ENCODE measurements around the gene LGALSL.

Gene LGALSL

DNA sequence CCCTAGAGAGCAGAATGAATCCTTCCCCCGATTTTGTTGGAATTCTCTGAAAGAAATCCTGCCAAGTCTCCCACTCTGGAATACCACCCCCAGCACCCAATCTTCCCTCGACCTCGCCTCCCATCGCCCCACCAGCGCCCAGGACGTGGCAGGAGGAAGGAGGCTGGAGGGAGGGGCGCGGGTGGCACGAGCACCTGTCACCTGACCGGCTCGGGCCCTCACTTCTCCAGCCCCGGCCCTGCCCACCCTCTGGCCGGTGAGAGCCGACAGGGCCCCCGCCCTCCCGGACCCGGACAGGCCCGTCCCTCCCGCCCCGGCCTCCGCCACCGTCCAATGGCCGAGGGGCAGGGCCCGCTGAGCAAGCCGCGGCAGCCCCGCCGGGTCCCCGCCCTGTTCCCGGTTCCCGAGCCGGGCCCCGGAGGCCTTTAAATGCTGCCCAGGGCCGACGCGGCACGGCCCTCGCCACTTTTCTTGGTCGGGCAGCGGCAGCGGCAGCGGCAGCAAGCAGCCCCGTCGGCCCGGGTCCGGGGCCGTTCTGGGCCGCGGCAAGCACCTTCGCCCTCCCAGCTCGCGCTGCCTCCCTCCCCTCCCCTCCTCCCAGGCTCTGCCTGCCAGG, at the start of gene LGALSL:
Gene LGALSL, plus strand, starts transcription at position 393 of the 616 bp plus-strand sequence. CDS start 384 bp downstream, outside the sequence.
- no peaks in the 10 kb centered on the region for H3K9me3 ChIP-seq (ENCODE audit: control insufficient read depth in 2 of 2, low read length in 2 of 2)
- peak within 1 kb of the TSS; percentile 87 to 94 for H3K9ac ChIP-seq (ENCODE audit: low read depth in 1 of 2, low read length in 2 of 2)
- H3K4me3 ChIP-seq (ENCODE audit: low read length in 2 of 2): peak within 1 kb of the TSS; percentile 77 to 81
- peaks cover 14 to 17% of the 10 kb centered on the region in 2 donors for H3K4me1 ChIP-seq (ENCODE audit: control insufficient read depth in 2 of 2, insufficient read depth in 2 of 2, low read length in 2 of 2)
- peak within 1 kb of the TSS; percentile 86 to 94 for H3K27ac ChIP-seq (ENCODE audit: low read depth in 2 of 2, low read length in 2 of 2)
- H3K27me3 ChIP-seq (ENCODE audit: control insufficient read depth in 2 of 2, insufficient read depth in 2 of 2, low read length in 2 of 2): no peaks in the 10 kb centered on the region
- H3K36me3 ChIP-seq (ENCODE audit: control insufficient read depth in 2 of 2, insufficient read depth in 2 of 2, low read length in 2 of 2): peaks cover 13 to 22% of the 10 kb centered on the region in 2 donors

- Histone ChIP-seq H3K27me3 (ENCODE audit: control insufficient read depth in 2 of 2, insufficient read depth in 2 of 2, low read length in 2 of 2) (no peaks in the 10 kb centered on the region), H3K9me3 (ENCODE audit: control insufficient read depth in 2 of 2, low read length in 2 of 2) (no peaks in the 10 kb centered on the region), H3K4me1 (ENCODE audit: control insufficient read depth in 2 of 2, insufficient read depth in 2 of 2, low read length in 2 of 2) (peaks cover 62 to 67% of the 10 kb centered on the region in 2 donors), H3K27ac (ENCODE audit: low read depth in 2 of 2, low read length in 2 of 2) (peak overlapping the region; percentile 89 to 93), H3K4me3 (ENCODE audit: low read length in 2 of 2) (peak overlapping the region; percentile 31 to 62), H3K9ac (ENCODE audit: low read depth in 1 of 2, low read length in 2 of 2) (peak overlapping the region; percentile 18 to 45), H3K36me3 (ENCODE audit: control insufficient read depth in 2 of 2, insufficient read depth in 2 of 2, low read length in 2 of 2) (no peaks in the 10 kb centered on the region)
Measured at GRCh38 chr2:64404743-64405142, 49.2 kb upstream of the LGALSL start.

DNA sequence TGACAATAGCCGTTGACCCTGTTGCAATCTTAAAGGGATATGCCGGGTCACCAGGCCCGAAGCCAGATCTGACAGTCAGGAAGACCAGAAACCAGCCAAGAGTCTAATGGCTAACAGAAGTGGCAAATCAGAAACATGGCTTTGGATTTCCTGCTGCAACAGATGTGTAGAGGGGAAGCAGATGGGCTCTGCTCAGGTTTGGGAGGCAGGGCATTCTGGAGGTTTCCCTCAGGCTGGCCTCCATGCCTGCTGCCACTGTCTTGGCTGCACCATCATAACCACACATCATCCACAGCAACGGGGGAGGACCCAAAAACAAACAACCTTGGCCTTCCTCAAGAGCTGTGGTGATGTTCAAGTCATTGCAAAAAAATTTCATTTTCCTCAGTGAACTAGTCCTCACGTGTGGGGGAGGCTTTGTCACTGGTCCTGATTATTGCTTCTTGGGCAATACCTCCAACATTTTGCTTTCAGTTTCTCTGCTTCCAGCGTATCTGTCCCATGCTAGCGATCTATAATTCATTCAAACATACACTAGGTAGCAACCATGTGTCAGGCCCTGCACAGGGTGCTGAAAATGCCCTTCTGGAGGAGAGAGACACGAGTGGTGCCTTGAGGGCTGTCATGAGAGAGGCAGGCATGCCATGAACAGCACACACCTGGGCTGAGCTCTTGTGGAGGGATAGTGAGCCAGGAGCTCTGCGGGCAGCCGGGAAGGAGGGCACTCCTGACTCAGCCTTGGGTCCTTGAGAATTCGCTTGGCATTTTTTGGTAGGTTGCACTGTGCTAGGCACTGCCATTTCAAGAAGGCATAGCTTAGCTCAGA, 48.2 kb upstream of the LGALSL start:
- H3K4me1 ChIP-seq (ENCODE audit: control insufficient read depth in 2 of 2, insufficient read depth in 2 of 2, low read length in 2 of 2): peaks cover 58 to 59% of the 10 kb centered on the region in 2 donors
- H3K27ac ChIP-seq (ENCODE audit: low read depth in 2 of 2, low read length in 2 of 2): peak overlapping the region; percentile 89 to 93

GRCh38 chr2:64406407-64406774, 47.6 kb upstream of the LGALSL start:
- Histone ChIP-seq H3K9me3 (ENCODE audit: control insufficient read depth in 2 of 2, low read length in 2 of 2) (no peaks in the 10 kb centered on the region), H3K27ac (ENCODE audit: low read depth in 2 of 2, low read length in 2 of 2) (peak overlapping the region; percentile 89 to 93), H3K36me3 (ENCODE audit: control insufficient read depth in 2 of 2, insufficient read depth in 2 of 2, low read length in 2 of 2) (no peaks in the 10 kb centered on the region), H3K9ac (ENCODE audit: low read depth in 1 of 2, low read length in 2 of 2) (peak overlapping the region; percentile 34 to 61), H3K4me3 (ENCODE audit: low read length in 2 of 2) (peak overlapping the region; percentile 53 to 62), H3K27me3 (ENCODE audit: control insufficient read depth in 2 of 2, insufficient read depth in 2 of 2, low read length in 2 of 2) (no peaks in the 10 kb centered on the region), H3K4me1 (ENCODE audit: control insufficient read depth in 2 of 2, insufficient read depth in 2 of 2, low read length in 2 of 2) (peaks cover 52 to 53% of the 10 kb centered on the region in 2 donors)

More for the DNA sequence above, 48.2 kb upstream of the LGALSL start:
- Histone ChIP-seq H3K9ac (ENCODE audit: low read depth in 1 of 2, low read length in 2 of 2) (peak overlapping the region; percentile 34 to 61), H3K9me3 (ENCODE audit: control insufficient read depth in 2 of 2, low read length in 2 of 2) (no peaks in the 10 kb centered on the region), H3K4me3 (ENCODE audit: low read length in 2 of 2) (peak overlapping the region; percentile 53 to 62), H3K36me3 (ENCODE audit: control insufficient read depth in 2 of 2, insufficient read depth in 2 of 2, low read length in 2 of 2) (no peaks in the 10 kb centered on the region), H3K27me3 (ENCODE audit: control insufficient read depth in 2 of 2, insufficient read depth in 2 of 2, low read length in 2 of 2) (no peaks in the 10 kb centered on the region)

GRCh38 chr2:64408031-64408430, 45.9 kb upstream of the LGALSL start:
- H3K9me3 ChIP-seq (ENCODE audit: control insufficient read depth in 2 of 2, low read length in 2 of 2): no peaks in the 10 kb centered on the region
- peaks cover 40 to 41% of the 10 kb centered on the region in 2 donors for H3K4me1 ChIP-seq (ENCODE audit: control insufficient read depth in 2 of 2, insufficient read depth in 2 of 2, low read length in 2 of 2)
- no peak overlapping the region for H3K9ac ChIP-seq (ENCODE audit: low read depth in 1 of 2, low read length in 2 of 2)
- no peak overlapping the region for H3K4me3 ChIP-seq (ENCODE audit: low read length in 2 of 2)
- H3K36me3 ChIP-seq (ENCODE audit: control insufficient read depth in 2 of 2, insufficient read depth in 2 of 2, low read length in 2 of 2): no peaks in the 10 kb centered on the region
- no peak overlapping the region for H3K27ac ChIP-seq (ENCODE audit: low read depth in 2 of 2, low read length in 2 of 2)
- H3K27me3 ChIP-seq (ENCODE audit: control insufficient read depth in 2 of 2, insufficient read depth in 2 of 2, low read length in 2 of 2): no peaks in the 10 kb centered on the region

- Histone ChIP-seq H3K4me3 (ENCODE audit: low read length in 2 of 2) (no peak overlapping the region), H3K27me3 (ENCODE audit: control insufficient read depth in 2 of 2, insufficient read depth in 2 of 2, low read length in 2 of 2) (no peaks in the 10 kb centered on the region), H3K9ac (ENCODE audit: low read depth in 1 of 2, low read length in 2 of 2) (no peak overlapping the region), H3K9me3 (ENCODE audit: control insufficient read depth in 2 of 2, low read length in 2 of 2) (no peaks in the 10 kb centered on the region), H3K4me1 (ENCODE audit: control insufficient read depth in 2 of 2, insufficient read depth in 2 of 2, low read length in 2 of 2) (peaks cover 15 to 16% of the 10 kb centered on the region in 2 donors), H3K27ac (ENCODE audit: low read depth in 2 of 2, low read length in 2 of 2) (no peak overlapping the region), H3K36me3 (ENCODE audit: control insufficient read depth in 2 of 2, insufficient read depth in 2 of 2, low read length in 2 of 2) (no peaks in the 10 kb centered on the region)
Measured at GRCh38 chr2:64410671-64411070, 43.3 kb upstream of the LGALSL start.

- no peaks in the 10 kb centered on the region for H3K36me3 ChIP-seq (ENCODE audit: control insufficient read depth in 2 of 2, insufficient read depth in 2 of 2, low read length in 2 of 2)
- H3K27ac ChIP-seq (ENCODE audit: low read depth in 2 of 2, low read length in 2 of 2): no peak overlapping the region
- no peaks in the 10 kb centered on the region for H3K9me3 ChIP-seq (ENCODE audit: control insufficient read depth in 2 of 2, low read length in 2 of 2)
- no peaks in the 10 kb centered on the region for H3K27me3 ChIP-seq (ENCODE audit: control insufficient read depth in 2 of 2, insufficient read depth in 2 of 2, low read length in 2 of 2)
- H3K4me3 ChIP-seq (ENCODE audit: low read length in 2 of 2): no peak overlapping the region
- H3K9ac ChIP-seq (ENCODE audit: low read depth in 1 of 2, low read length in 2 of 2): no peak overlapping the region
- no peaks in the 10 kb centered on the region for H3K4me1 ChIP-seq (ENCODE audit: control insufficient read depth in 2 of 2, insufficient read depth in 2 of 2, low read length in 2 of 2)
Measured at GRCh38 chr2:64412671-64413070, 41.3 kb upstream of the LGALSL start.

DNA sequence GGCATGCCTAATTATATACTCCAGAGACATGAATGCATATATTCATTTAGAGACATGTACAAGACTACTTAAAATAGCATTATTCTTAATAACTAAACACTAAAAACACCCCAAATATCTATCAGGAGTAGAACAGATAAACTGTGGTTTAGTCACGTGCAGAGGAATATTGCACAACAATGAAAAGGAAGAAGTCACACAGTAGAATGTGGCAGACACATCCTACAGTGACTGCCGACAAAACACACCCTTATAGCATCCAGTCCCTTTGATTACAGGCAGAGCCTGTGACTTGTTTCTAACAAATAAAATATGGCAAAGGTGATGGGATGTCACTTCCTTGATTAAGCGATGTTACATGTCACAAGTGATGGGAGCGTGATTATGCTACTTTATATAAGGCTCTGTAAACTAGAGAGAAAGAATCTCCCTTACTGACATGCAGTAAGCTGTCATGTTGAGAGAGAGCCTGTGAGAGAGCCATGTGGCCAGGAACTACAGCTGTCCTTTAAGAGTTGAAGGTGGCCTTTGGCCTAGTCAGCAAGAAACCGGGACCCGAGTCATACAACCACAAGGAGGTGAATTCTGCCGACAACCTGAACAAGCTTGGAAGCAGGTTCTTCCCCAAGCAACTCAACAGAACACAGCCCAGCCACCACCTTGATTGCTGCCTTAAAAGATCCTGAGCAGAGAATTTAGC, 39.1 kb upstream of the LGALSL start:
- Histone ChIP-seq H3K4me3 (ENCODE audit: low read length in 2 of 2) (no peak overlapping the region), H3K4me1 (ENCODE audit: control insufficient read depth in 2 of 2, insufficient read depth in 2 of 2, low read length in 2 of 2) (no peaks in the 10 kb centered on the region), H3K27ac (ENCODE audit: low read depth in 2 of 2, low read length in 2 of 2) (no peak overlapping the region), H3K27me3 (ENCODE audit: control insufficient read depth in 2 of 2, insufficient read depth in 2 of 2, low read length in 2 of 2) (no peaks in the 10 kb centered on the region), H3K36me3 (ENCODE audit: control insufficient read depth in 2 of 2, insufficient read depth in 2 of 2, low read length in 2 of 2) (no peaks in the 10 kb centered on the region), H3K9me3 (ENCODE audit: control insufficient read depth in 2 of 2, low read length in 2 of 2) (no peaks in the 10 kb centered on the region), H3K9ac (ENCODE audit: low read depth in 1 of 2, low read length in 2 of 2) (no peak overlapping the region)

- H3K36me3 ChIP-seq (ENCODE audit: control insufficient read depth in 2 of 2, insufficient read depth in 2 of 2, low read length in 2 of 2): no peaks in the 10 kb centered on the region
- H3K27me3 ChIP-seq (ENCODE audit: control insufficient read depth in 2 of 2, insufficient read depth in 2 of 2, low read length in 2 of 2): no peaks in the 10 kb centered on the region
- no peak overlapping the region for H3K27ac ChIP-seq (ENCODE audit: low read depth in 2 of 2, low read length in 2 of 2)
- no peaks in the 10 kb centered on the region for H3K9me3 ChIP-seq (ENCODE audit: control insufficient read depth in 2 of 2, low read length in 2 of 2)
- no peak overlapping the region for H3K4me3 ChIP-seq (ENCODE audit: low read length in 2 of 2)
- H3K9ac ChIP-seq (ENCODE audit: low read depth in 1 of 2, low read length in 2 of 2): no peak overlapping the region
- H3K4me1 ChIP-seq (ENCODE audit: control insufficient read depth in 2 of 2, insufficient read depth in 2 of 2, low read length in 2 of 2): no peaks in the 10 kb centered on the region
Measured at GRCh38 chr2:64417624-64418023, 36.3 kb upstream of the LGALSL start.

Data from mucosa of rectum (tissue), 2 donors.